SK-N-SH (cell line): ENCODE results near the gene POLR3C.
"Not testable (repeated sequence)": the region's sequence is repeated elsewhere in the genome, so short reads cannot be mapped to it uniquely, and the experiment has no call there.

ENCODE experiments used
- ELF1 ChIP-seq: IDR thresholded peaks from 2 replicates; pipeline ENCODE4 v1.4.0; 2012
- GABPA ChIP-seq: IDR thresholded peaks from 2 replicates; pipeline ENCODE4 v1.4.0; 2012; ENCODE audit warnings: low read depth, mild to moderate bottlenecking
- POLR2AphosphoS5 ChIP-seq: IDR thresholded peaks from 2 replicates; pipeline ENCODE4 v1.6.1; 2012; ENCODE audit warnings: low read depth, low read length
- SMC3 ChIP-seq: IDR thresholded peaks from 2 replicates; pipeline ENCODE4 v1.6.1; 2012; ENCODE audit warnings: low read depth, low read length, improper control_type of control experiment
- TF ChIP-seq, protein P1 (sequence below): fragments of 200-600 bp; sonication (generic); IDR thresholded peaks from 2 replicates; pipeline ENCODE4 v1.6.1; 2017; ENCODE audit warnings: antibody characterized with exemption, mild to moderate bottlenecking, moderate library complexity
- TF ChIP-seq, protein P2 (sequence below): IDR thresholded peaks from 2 replicates; pipeline ENCODE4 v1.6.1; 2012; ENCODE audit warnings: mild to moderate bottlenecking, low read depth, low read length, moderate library complexity

GRCh38 chr1:145812977-145813810, 10.8 kb upstream of the POLR3C start:
- not testable (repeated sequence) for TF ChIP-seq GABPA, ELF1, POLR2AphosphoS5, SMC3
- TF ChIP-seq, protein P1, sequence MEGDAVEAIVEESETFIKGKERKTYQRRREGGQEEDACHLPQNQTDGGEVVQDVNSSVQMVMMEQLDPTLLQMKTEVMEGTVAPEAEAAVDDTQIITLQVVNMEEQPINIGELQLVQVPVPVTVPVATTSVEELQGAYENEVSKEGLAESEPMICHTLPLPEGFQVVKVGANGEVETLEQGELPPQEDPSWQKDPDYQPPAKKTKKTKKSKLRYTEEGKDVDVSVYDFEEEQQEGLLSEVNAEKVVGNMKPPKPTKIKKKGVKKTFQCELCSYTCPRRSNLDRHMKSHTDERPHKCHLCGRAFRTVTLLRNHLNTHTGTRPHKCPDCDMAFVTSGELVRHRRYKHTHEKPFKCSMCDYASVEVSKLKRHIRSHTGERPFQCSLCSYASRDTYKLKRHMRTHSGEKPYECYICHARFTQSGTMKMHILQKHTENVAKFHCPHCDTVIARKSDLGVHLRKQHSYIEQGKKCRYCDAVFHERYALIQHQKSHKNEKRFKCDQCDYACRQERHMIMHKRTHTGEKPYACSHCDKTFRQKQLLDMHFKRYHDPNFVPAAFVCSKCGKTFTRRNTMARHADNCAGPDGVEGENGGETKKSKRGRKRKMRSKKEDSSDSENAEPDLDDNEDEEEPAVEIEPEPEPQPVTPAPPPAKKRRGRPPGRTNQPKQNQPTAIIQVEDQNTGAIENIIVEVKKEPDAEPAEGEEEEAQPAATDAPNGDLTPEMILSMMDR, result not testable (repeated sequence)
- TF ChIP-seq, protein P2, sequence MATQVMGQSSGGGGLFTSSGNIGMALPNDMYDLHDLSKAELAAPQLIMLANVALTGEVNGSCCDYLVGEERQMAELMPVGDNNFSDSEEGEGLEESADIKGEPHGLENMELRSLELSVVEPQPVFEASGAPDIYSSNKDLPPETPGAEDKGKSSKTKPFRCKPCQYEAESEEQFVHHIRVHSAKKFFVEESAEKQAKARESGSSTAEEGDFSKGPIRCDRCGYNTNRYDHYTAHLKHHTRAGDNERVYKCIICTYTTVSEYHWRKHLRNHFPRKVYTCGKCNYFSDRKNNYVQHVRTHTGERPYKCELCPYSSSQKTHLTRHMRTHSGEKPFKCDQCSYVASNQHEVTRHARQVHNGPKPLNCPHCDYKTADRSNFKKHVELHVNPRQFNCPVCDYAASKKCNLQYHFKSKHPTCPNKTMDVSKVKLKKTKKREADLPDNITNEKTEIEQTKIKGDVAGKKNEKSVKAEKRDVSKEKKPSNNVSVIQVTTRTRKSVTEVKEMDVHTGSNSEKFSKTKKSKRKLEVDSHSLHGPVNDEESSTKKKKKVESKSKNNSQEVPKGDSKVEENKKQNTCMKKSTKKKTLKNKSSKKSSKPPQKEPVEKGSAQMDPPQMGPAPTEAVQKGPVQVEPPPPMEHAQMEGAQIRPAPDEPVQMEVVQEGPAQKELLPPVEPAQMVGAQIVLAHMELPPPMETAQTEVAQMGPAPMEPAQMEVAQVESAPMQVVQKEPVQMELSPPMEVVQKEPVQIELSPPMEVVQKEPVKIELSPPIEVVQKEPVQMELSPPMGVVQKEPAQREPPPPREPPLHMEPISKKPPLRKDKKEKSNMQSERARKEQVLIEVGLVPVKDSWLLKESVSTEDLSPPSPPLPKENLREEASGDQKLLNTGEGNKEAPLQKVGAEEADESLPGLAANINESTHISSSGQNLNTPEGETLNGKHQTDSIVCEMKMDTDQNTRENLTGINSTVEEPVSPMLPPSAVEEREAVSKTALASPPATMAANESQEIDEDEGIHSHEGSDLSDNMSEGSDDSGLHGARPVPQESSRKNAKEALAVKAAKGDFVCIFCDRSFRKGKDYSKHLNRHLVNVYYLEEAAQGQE, result not testable (repeated sequence)
